ENCODE results near the gene ZSWIM4. TPM values are rescaled to one million over a fixed set of nuclear protein-coding genes. Genes with fewer than 3 reads are reported as not detected.

ZSWIM4 gene
- total and polyA plus RNA-seq, 2 of the 13 experiments (the other 11 are each of a cell fraction or from before 2014, with no cell fraction given): 0.33 to 0.86 TPM

DNA sequence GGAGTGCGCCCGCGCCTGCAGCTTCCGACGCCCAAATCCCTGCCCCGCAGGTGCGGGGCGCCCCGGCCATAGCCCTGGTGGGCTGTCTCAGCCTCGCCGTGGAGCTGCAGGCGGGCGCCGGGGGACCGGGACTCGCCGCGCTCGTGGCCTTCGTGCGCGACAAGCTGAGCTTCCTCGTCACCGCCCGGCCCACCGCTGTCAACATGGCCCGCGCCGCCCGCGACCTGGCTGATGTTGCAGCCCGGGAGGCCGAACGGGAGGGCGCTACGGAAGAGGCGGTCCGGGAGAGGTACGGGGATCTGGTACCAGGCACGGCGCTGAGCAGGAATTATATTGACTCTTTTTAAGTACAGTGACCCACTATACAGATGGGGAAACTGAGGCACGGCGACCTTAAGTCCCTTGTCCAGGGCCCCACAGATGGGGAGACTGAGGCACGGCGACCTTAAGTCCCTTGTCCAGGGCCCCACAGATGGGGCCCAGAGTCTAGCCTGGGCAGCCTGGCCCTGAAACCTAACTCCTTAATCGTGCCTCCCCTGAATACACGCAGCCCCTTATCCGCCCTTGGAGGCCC is 30.3 kb upstream of the ZSWIM4 start (continued):
- TF ChIP-seq, protein P1, sequence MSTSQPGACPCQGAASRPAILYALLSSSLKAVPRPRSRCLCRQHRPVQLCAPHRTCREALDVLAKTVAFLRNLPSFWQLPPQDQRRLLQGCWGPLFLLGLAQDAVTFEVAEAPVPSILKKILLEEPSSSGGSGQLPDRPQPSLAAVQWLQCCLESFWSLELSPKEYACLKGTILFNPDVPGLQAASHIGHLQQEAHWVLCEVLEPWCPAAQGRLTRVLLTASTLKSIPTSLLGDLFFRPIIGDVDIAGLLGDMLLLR (CRISPR knock-in tag; IDR thresholded peaks at IDR 0.05): no peak
- TF ChIP-seq MEIS1 (CRISPR knock-in tag; IDR thresholded peaks at IDR 0.05; ENCODE audit: borderline replicate concordance) (no peak), ZNF572 (CRISPR knock-in tag; IDR thresholded peaks at IDR 0.05) (0 out of 2 replicates have a peak, but pooled peaks have one; percentile 45), RNF2 (conservative IDR thresholded peaks at IDR 0.05; ENCODE audit: low read depth) (no peak), SMYD3 (CRISPR knock-in tag; IDR thresholded peaks at IDR 0.05) (no peak), FOXA1 (IDR thresholded peaks at IDR 0.05) (no peak), FOXA1 (CRISPR knock-in tag; IDR thresholded peaks at IDR 0.05) (peak; percentile 69), U2AF1 (optimal IDR thresholded peaks at IDR 0.05; ENCODE audit: low read depth, low read length) (no peak), ZKSCAN8 (CRISPR knock-in tag; IDR thresholded peaks at IDR 0.05; ENCODE audit: borderline replicate concordance) (no peak), MED8 (CRISPR knock-in tag; IDR thresholded peaks at IDR 0.05; ENCODE audit: insufficient replicate concordance) (no peak), NR3C1 (CRISPR knock-in tag; IDR thresholded peaks at IDR 0.05) (no peak)
- TF ChIP-seq, protein P2, sequence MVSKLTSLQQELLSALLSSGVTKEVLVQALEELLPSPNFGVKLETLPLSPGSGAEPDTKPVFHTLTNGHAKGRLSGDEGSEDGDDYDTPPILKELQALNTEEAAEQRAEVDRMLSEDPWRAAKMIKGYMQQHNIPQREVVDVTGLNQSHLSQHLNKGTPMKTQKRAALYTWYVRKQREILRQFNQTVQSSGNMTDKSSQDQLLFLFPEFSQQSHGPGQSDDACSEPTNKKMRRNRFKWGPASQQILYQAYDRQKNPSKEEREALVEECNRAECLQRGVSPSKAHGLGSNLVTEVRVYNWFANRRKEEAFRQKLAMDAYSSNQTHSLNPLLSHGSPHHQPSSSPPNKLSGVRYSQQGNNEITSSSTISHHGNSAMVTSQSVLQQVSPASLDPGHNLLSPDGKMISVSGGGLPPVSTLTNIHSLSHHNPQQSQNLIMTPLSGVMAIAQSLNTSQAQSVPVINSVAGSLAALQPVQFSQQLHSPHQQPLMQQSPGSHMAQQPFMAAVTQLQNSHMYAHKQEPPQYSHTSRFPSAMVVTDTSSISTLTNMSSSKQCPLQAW (CRISPR knock-in tag; IDR thresholded peaks at IDR 0.05): no peak
- TF ChIP-seq, protein P3, sequence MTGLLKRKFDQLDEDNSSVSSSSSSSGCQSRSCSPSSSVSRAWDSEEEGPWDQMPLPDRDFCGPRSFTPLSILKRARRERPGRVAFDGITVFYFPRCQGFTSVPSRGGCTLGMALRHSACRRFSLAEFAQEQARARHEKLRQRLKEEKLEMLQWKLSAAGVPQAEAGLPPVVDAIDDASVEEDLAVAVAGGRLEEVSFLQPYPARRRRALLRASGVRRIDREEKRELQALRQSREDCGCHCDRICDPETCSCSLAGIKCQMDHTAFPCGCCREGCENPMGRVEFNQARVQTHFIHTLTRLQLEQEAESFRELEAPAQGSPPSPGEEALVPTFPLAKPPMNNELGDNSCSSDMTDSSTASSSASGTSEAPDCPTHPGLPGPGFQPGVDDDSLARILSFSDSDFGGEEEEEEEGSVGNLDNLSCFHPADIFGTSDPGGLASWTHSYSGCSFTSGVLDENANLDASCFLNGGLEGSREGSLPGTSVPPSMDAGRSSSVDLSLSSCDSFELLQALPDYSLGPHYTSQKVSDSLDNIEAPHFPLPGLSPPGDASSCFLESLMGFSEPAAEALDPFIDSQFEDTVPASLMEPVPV (CRISPR knock-in tag; IDR thresholded peaks at IDR 0.05): 0 out of 2 replicates have a peak, but pooled peaks have one; percentile 35
- TF ChIP-seq, protein P4, sequence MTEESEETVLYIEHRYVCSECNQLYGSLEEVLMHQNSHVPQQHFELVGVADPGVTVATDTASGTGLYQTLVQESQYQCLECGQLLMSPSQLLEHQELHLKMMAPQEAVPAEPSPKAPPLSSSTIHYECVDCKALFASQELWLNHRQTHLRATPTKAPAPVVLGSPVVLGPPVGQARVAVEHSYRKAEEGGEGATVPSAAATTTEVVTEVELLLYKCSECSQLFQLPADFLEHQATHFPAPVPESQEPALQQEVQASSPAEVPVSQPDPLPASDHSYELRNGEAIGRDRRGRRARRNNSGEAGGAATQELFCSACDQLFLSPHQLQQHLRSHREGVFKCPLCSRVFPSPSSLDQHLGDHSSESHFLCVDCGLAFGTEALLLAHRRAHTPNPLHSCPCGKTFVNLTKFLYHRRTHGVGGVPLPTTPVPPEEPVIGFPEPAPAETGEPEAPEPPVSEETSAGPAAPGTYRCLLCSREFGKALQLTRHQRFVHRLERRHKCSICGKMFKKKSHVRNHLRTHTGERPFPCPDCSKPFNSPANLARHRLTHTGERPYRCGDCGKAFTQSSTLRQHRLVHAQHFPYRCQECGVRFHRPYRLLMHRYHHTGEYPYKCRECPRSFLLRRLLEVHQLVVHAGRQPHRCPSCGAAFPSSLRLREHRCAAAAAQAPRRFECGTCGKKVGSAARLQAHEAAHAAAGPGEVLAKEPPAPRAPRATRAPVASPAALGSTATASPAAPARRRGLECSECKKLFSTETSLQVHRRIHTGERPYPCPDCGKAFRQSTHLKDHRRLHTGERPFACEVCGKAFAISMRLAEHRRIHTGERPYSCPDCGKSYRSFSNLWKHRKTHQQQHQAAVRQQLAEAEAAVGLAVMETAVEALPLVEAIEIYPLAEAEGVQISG (CRISPR knock-in tag; IDR thresholded peaks at IDR 0.05): peak; percentile 13; the same call in 1 of the 2 replicates
- TF ChIP-seq, protein P5, sequence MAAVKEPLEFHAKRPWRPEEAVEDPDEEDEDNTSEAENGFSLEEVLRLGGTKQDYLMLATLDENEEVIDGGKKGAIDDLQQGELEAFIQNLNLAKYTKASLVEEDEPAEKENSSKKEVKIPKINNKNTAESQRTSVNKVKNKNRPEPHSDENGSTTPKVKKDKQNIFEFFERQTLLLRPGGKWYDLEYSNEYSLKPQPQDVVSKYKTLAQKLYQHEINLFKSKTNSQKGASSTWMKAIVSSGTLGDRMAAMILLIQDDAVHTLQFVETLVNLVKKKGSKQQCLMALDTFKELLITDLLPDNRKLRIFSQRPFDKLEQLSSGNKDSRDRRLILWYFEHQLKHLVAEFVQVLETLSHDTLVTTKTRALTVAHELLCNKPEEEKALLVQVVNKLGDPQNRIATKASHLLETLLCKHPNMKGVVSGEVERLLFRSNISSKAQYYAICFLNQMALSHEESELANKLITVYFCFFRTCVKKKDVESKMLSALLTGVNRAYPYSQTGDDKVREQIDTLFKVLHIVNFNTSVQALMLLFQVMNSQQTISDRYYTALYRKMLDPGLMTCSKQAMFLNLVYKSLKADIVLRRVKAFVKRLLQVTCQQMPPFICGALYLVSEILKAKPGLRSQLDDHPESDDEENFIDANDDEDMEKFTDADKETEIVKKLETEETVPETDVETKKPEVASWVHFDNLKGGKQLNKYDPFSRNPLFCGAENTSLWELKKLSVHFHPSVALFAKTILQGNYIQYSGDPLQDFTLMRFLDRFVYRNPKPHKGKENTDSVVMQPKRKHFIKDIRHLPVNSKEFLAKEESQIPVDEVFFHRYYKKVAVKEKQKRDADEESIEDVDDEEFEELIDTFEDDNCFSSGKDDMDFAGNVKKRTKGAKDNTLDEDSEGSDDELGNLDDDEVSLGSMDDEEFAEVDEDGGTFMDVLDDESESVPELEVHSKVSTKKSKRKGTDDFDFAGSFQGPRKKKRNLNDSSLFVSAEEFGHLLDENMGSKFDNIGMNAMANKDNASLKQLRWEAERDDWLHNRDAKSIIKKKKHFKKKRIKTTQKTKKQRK (IDR thresholded peaks at IDR 0.05; ENCODE audit: low read length): no peak
